Adrenal gland (tissue), 12 donors: ENCODE measurements around the gene DPP4. TPM values are rescaled to one million over a fixed set of nuclear protein-coding genes. Genes with fewer than 3 reads are reported as not detected.

Experiments
- DNase-seq, 7 donors: peaks; one replicate each; pipeline ENCODE4 v3.0.0-alpha.2; 2019 to 2020
- H3K27ac ChIP-seq, 5 donors: fragments of 200-600 bp; sonication (generic) in 4 of 5; 1 replicate in 3 of 5; 2 replicates in 2 of 5; pipeline versions ENCODE4 v1.5.1 to v1.8.0; 2016 to 2020; ENCODE audit warnings: mild to moderate bottlenecking in 1 of 5
- H3K27me3 ChIP-seq: fragments of 200-600 bp; 2 replicates; pipeline ENCODE4 v1.8.0; 2021
- H3K36me3 ChIP-seq, 2 donors: fragments of 200-600 bp; replicated peaks in 1 of 2; 1 replicate in 1 of 2; 2 replicates in 1 of 2; pipeline versions ENCODE4 v1.5.1 to v1.8.0; 2018 to 2022
- H3K4me1 ChIP-seq, 2 donors: fragments of 200-600 bp; replicated peaks in 1 of 2; 1 replicate in 1 of 2; 2 replicates in 1 of 2; pipeline versions ENCODE4 v1.5.1 to v1.8.0; 2018 to 2021
- H3K4me3 ChIP-seq, 4 donors: fragments of 200-600 bp; sonication (generic) in 3 of 4; one replicate each; pipeline ENCODE4 v1.5.1; 2016 to 2018
- H3K9me3 ChIP-seq, 3 donors: fragments of 200-600 bp; sonication (generic) in 1 of 3; replicated peaks in 1 of 3; 1 replicate in 2 of 3; 2 replicates in 1 of 3; pipeline versions ENCODE4 v1.5.1 to v1.8.0; 2016 to 2021
- POLR2A ChIP-seq, 2 donors: fragments of 450-650 bp; IDR thresholded peaks; one replicate each; pipeline ENCODE4 v1.6.1; 2017; ENCODE audit warnings: antibody characterized with exemption in 2 of 2, mild to moderate bottlenecking in 2 of 2, moderate library complexity in 1 of 2
- WGBS, 4 donors: extraction: QIAGEN DNeasy Blood & Tissue Kit in 2 of 4; methylation state at CpG; one replicate each; pipeline versions ENCODE4 v1.1.5 to v1.1.7; 2013 to 2017; 5-methylcytosine and 5-hydroxymethylcytosine counted together
- intact Hi-C, 2 donors: fragments of 100-400 bp; cut with DNase I; formaldehyde crosslinking; loops; one replicate each; pipeline versions ENCODE4 v1.14.1 to v1.15.0; 2022 to 2023
- polyA plus RNA-seq, 3 donors: library from polyadenylated mRNA; stranded (reverse); fragments of 200-250 nt in 2 of 3; fragments of 350-450 nt in 1 of 3; fragmentation: Illumina TruSeq in 1 of 3; extraction: RNeasy Lipid Tissue Mini Kit (QIAGEN cat#74804) in 1 of 3; gene quantifications; one replicate each; pipeline ENCODE4 v1.2.3, GENCODE V29; 2013 to 2014
- total RNA-seq, 9 donors: library from RNA; depleted of rRNA in 4 of 9; stranded (reverse); fragments of >200 nt in 4 of 9; fragments of 120-200 nt in 1 of 9; fragmentation: NEBNext Ultra II Directional in 1 of 9; extraction: Animal tissue kit (Norgen Biotek cat#: 25700) in 1 of 9; gene quantifications; one replicate each; pipeline versions ENCODE4 v1.1.0 to v1.2.4, GENCODE V29; 2013 to 2023
- TF ChIP-seq, protein P1 (sequence below), 6 experiments: fragments of 450-650 bp in 4 of 6; fragments of 200-600 bp in 2 of 6; sonication (generic) in 1 of 6; IDR thresholded peaks; 1 replicate in 5 of 6; 2 replicates in 1 of 6; pipeline versions ENCODE4 v1.5.1 to v1.8.0; 2016 to 2021; ENCODE audit warnings: antibody characterized with exemption in 6 of 6, mild to moderate bottlenecking in 2 of 6, moderate library complexity in 1 of 6
- donor health status: healthy with polysubstance abuse.
- donor health status: Bipolar disorder and iron deficiency.
- donor health status: DM: yes; HTN: yes; CAD: no.
- donor health status: DM: no; HTN: no; CAD: no.
- donor health status: DM: no; HTN: no; CAD: no.
- donor health status: DM: yes; HTN: yes; CAD: no.

Gene DPP4
- total and polyA plus RNA-seq, 12 donors, result 0.72 to 49.2 (median 7.8) TPM

DNA sequence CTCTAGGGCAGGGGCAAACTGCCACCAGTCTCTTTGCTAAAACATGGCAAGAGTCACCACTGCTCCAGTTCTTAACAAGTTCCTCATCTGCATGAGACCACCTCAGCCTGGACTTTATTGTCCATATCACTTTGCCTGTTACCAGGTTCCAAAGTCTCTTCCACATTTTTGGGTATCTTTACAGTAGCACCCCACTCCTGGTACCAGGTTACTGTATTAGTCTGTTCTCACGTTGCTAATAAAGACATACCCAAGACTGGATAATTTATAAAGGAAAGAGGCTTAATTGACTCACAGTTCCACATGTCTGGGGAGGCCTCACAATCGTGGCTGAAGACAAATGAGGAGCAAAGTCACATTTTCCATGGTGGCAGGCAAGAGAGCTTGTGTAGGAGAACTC lies 5.5 kb upstream of the DPP4 start:
- Histone ChIP-seq H3K27ac (no peak overlapping the region), H3K36me3 (no peaks in the 10 kb centered on the region), H3K9me3 (peaks cover 0 to 7% (median 0%) of the 10 kb centered on the region in 3 donors), H3K4me3 (no peak overlapping the region), H3K27me3 (no peaks in the 10 kb centered on the region), H3K4me1 (no peaks in the 10 kb centered on the region)
- TF ChIP-seq, protein P1, sequence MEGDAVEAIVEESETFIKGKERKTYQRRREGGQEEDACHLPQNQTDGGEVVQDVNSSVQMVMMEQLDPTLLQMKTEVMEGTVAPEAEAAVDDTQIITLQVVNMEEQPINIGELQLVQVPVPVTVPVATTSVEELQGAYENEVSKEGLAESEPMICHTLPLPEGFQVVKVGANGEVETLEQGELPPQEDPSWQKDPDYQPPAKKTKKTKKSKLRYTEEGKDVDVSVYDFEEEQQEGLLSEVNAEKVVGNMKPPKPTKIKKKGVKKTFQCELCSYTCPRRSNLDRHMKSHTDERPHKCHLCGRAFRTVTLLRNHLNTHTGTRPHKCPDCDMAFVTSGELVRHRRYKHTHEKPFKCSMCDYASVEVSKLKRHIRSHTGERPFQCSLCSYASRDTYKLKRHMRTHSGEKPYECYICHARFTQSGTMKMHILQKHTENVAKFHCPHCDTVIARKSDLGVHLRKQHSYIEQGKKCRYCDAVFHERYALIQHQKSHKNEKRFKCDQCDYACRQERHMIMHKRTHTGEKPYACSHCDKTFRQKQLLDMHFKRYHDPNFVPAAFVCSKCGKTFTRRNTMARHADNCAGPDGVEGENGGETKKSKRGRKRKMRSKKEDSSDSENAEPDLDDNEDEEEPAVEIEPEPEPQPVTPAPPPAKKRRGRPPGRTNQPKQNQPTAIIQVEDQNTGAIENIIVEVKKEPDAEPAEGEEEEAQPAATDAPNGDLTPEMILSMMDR (IDR thresholded peaks at IDR 0.05), result no peak
- TF ChIP-seq POLR2A (IDR thresholded peaks at IDR 0.05), result no peak
- 72 to 80% (median 74%) methylated on average over 2 of the region's 2 CpGs for WGBS, 4 donors
- intact Hi-C loops, result no loop called here
- no peak for DNase-seq

DNA sequence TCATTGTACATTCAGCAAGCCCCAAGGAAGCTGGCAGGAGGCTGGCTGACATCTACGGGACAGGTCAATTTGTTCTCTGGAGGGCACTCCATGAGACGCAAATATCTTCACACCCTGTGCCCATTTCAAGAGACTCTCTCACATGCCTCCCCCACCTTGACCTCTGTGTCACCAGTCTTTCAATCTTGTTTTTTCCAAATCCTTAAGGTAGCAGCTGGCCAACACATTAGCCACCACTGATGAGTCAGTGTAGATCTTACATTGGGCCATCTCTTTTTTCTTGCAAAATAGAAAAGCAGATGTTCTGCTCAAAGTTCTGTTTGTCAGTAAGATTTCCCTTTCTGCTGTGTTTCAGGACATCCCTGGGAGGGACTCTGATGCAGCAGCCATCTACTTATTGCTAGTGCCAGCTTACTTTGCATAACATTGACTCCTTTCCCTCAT lies 1.7 kb upstream of the DPP4 start:
- peaks cover 13% of the 10 kb centered on the region for H3K27me3 ChIP-seq
- DNase-seq, result no peak
- no peak overlapping the region for H3K27ac ChIP-seq
- intact Hi-C loops, result no loop called here
- H3K36me3 ChIP-seq, result no peaks in the 10 kb centered on the region
- H3K4me1 ChIP-seq, result peaks cover 0 to 9% of the 10 kb centered on the region in 2 donors
- 68 to 88% (median 84%) methylated on average over 2 of the region's 2 CpGs for WGBS, 4 donors
- no peak for TF ChIP-seq POLR2A (IDR thresholded peaks at IDR 0.05)
- TF ChIP-seq, protein P1 (IDR thresholded peaks at IDR 0.05), result no peak
- no peak overlapping the region for H3K4me3 ChIP-seq
- peaks cover 0 to 7% (median 0%) of the 10 kb centered on the region in 3 donors for H3K9me3 ChIP-seq

DNA sequence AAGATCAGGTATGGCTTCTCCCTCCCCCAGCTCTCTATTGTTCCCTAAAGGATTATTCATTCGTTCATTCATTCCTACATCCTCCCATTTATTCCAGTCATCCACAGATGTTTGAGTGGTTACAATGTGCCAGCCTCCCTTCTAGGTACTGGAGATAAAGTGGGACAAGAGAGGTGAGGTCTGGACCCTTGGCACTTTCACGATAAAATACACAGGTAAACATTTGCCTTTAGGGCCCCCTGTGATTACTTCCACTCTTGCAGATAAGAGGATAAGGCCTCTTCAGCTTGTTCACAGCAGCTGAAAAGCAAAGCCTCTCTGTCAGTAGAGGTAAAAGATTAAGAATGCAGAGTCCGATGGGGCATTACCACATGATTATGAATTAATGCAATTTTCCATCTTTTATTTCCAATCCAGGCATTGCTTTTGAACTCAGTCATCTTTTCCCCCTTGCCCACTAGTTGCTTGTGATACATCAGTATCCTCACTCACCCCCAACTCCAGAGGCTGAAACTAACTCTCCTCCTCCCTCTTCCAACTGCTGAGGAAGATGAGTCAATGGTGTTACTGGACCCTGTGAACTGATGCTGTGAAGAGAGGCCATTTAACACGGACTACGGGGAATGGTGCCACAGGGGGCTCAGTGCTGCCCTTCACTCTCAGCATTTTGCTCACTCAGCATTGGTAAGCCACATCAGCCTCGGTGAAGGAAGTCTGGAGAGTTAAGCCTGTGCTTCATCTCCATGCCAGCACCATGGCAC lies 1.1 kb upstream of the DPP4 start:
- WGBS, 4 donors, result 81 to 88% (median 86%) methylated on average over 6 of the region's 6 CpGs
- no peaks in the 10 kb centered on the region for H3K36me3 ChIP-seq
- TF ChIP-seq, protein P1 (IDR thresholded peaks at IDR 0.05), result no peak
- no peak for TF ChIP-seq POLR2A (IDR thresholded peaks at IDR 0.05)
- H3K9me3 ChIP-seq, result peaks cover 0 to 7% (median 0%) of the 10 kb centered on the region in 3 donors
- peaks cover 0 to 9% of the 10 kb centered on the region in 2 donors for H3K4me1 ChIP-seq
- H3K4me3 ChIP-seq, result no peak overlapping the region
- DNase-seq, result no peak
- H3K27me3 ChIP-seq, result peaks cover 13% of the 10 kb centered on the region
- H3K27ac ChIP-seq, result no peak overlapping the region
- intact Hi-C loops, result no loop called here

DNA sequence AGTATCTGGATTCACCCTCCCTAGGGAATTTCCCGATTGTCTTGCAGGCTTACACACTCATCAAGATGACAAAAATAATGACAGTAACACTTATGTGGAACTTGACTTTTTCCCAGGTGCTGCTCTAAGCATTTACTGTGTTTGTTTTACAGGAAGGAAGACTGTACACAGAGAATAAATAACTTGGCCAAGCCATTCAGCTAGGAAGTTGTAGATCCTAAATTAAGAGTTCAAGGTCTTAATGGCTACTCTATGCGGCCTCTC lies 549 bp upstream of the DPP4 start:
- H3K4me1 ChIP-seq, result peaks cover 0 to 9% of the 10 kb centered on the region in 2 donors
- TF ChIP-seq, protein P1 (IDR thresholded peaks at IDR 0.05), result no peak
- TF ChIP-seq POLR2A (IDR thresholded peaks at IDR 0.05), result no peak
- intact Hi-C loops, result no loop called here

More for the DNA sequence above, 549 bp upstream of the DPP4 start:
- DNase-seq, result no peak
- Histone ChIP-seq H3K27me3 (peaks cover 13% of the 10 kb centered on the region), H3K27ac (no peak overlapping the region), H3K4me3 (peak overlapping the region in 1 of 4 donors; percentile 78), H3K36me3 (no peaks in the 10 kb centered on the region), H3K9me3 (peaks cover 0 to 5% (median 3%) of the 10 kb centered on the region in 3 donors)
- WGBS, 4 donors, result 41 to 55% (median 46%) methylated on average over 2 of the region's 2 CpGs
